CD4-positive, alpha-beta T cell treated with Interleukin-2 at 100 ng/mL for 4 hours (primary cell): Measurements from ENCODE around the gene KCNAB2.

ENCODE experiments used
- DNase-seq: peaks from one replicate; pipeline ENCODE4 v3.0.0-alpha.2; 2020; ENCODE audit warnings: low spot score

The KCNAB2 gene

GRCh38 chr1:6109688-6110087, 64.0 kb downstream of the KCNAB2 start:
- DNase-seq: no peak

DNA sequence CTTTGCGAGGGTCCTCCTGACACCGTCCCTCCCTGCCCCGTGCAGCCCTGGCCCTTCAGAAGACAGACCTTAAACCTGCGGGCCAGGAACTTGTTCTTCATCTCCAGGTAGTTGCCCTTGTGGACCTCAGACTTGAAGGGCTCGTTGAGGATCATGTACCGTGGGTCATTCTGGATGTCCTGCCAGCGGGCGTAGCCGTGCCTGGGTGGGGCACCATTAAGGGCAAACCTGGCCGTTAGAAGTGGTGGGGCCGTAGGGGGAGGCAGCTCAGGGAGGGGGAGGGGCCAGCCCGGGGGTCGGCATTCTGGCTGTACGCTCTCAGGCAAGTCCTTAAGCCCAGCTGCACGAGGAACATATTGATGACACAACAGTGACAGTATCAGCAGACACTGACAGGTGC, 64.6 kb downstream of the KCNAB2 start:
- DNase-seq: no peak

DNA sequence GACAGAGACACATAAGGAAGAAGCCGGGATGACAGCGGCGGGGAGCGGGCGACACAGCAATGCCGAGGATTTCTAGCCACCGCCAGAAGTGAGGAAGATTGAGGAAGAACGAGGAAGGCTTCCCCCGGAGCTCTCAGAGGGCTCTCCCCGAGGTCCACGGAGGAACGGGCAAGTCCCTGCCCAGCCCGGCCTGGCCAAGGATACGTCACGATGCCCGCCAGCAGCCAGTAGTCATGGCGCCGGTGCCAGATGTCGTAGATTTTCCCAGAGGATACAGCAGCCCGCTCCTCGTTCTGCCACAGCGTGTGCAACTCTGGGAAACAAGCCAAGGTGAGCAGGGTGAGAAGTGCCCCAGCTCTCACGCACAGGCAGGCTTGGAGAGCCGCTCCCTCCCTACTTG, 65.9 kb downstream of the KCNAB2 start:
- DNase-seq: no peak

DNA sequence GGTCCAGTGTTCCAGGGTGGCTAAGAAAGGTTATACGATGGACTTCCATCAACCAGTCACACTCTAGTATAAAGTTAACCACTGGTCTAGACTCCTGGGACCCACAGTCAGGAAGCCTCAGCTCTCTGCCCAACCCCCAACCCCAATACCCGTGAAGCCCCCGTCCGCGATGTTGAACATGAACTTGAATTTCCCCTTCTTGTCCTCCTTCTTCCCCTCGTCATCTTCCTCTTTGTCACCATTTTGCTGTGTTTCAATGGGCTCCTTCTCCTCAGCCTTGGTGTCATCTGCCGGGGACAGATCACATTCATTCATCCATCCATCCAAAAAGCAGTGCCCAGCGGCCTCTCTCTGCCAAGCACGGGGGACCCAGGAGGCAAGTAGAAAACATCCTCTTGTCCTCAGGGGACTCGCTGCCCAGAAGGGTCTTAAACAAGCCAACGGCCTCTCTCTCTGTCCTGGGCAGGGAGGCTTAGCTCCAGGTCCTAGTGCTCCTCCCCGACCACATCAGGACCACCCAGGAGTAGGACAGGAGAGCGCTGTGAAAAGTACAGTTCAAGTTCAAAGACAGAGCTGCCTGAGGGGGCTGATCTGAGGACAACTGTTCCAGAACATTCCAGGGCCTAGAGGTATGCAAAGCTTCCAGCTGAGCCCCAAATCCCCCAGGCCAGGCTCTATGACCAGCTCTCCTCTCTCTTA, 66.5 kb downstream of the KCNAB2 start:
- DNase-seq: no peak

DNA sequence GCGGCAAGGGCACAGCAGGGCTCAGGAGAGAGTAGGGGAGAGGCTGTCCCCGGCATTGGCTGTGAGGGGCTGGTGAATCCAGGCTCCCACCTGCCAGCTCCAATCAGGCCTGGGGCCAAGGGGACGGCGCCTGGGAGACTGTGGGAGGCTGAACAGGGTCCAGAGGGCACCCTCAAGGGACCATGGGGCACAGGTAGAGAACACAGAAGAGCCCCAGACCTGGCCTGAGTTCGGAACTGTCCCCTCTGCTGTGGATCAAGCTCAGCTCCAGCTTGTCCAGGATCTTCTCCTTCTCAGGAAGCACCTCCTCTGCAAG, 67.0 kb downstream of the KCNAB2 start:
- DNase-seq: no peak

- no peak for DNase-seq
Measured at GRCh38 chr1:6113116-6113515, 67.4 kb downstream of the KCNAB2 start.

DNA sequence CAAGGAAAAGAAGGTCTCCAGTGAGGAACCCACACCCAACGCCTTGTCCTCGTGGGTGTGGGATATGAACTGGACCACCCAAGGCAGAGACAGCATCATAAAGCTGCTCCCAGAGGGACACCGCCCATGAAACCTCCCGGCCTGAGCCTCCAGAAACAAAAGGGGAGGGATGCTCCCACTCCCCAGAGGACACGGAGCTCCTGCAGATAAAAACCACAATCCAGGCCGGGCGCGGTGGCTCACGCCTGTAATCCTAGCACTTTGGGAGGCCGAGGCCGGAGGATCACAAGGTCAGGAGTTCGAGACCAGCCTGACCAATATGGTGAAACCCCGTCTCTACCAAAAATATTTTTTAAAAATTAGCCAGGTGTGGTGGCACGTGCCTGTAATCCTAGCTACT, 68.1 kb downstream of the KCNAB2 start:
- no peak for DNase-seq

DNA sequence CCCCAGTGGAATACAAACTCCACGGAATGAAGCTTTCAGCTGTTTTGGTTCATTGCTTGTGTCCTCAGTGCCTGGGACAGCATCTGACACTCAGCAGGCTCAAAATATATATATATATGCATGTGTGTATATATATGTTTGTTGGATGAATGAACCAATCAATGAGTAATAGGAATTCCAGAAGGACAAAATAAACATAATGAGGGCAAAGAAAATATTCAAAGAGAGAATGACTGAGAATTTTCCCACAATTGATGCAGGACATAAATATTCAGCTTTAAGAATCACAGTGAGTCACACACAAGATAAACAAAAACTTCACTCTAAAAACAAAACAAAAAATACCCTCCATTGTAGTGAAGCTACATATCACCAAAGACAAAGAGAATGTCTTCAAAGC, 70.4 kb downstream of the KCNAB2 start:
- DNase-seq: no peak

GRCh38 chr1:6117064-6117463, 71.4 kb downstream of the KCNAB2 start:
- no peak for DNase-seq

- DNase-seq: no peak
Measured at GRCh38 chr1:6117624-6118023, 71.9 kb downstream of the KCNAB2 start.

- DNase-seq: no peak
Measured at GRCh38 chr1:6118415-6118814, 72.7 kb downstream of the KCNAB2 start.

DNA sequence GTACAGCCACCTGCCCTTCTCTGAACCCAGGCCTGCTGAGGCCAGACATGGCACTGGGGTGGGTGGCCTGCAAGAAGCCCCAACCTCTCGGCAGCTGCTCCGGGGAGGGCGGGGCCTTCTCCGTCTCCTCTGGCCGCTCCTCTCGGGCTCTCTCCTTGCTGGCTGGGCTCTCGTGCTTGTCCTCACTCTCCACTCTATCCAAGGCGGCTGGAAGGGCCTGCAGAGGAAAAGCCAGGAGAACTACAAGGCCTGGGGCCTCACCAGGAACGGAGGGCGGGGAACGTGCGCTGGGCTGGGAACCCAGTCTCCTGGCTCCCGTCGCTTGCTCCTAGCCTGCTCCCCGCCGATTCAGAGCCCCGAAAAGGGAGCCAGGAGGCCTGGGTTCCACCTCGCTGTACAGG, 75.3 kb downstream of the KCNAB2 start:
- DNase-seq: no peak

DNA sequence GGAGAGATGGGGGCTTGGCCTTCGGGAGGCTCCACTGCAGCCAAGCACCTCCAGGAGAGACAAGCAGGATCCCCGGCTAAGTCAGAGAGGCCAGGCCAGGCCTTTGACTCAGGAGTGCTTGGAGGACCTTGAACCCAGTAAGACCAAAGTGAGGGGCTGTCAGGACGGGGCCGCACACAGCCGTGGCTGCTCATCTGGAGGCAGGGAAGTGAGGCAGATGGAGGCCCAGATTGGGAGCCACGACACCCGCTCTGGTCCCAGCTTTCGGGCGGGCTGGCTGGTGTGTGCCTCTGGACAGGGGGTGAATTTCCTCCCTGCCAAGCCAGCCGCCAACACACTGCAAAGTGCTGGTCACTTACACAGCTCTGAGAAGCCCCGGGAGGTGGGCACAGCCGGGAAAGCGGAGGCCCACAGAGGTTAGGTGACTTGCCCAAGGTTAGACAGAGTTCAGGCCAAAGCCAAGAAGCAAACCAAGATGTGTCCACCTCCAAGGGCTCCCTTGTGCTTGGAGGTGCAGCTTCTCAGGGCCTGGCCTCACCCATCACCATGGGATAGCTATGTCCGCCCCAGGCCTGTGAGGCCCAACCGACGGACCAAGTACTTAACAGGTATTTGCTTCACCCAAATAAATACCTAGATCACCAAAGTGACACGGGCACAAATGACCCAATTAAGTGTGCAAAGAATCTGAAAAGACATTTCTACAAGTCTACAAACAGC, 76.1 kb downstream of the KCNAB2 start:
- no peak for DNase-seq

GRCh38 chr1:6123083-6123482, 77.4 kb downstream of the KCNAB2 start:
- no peak for DNase-seq

DNA sequence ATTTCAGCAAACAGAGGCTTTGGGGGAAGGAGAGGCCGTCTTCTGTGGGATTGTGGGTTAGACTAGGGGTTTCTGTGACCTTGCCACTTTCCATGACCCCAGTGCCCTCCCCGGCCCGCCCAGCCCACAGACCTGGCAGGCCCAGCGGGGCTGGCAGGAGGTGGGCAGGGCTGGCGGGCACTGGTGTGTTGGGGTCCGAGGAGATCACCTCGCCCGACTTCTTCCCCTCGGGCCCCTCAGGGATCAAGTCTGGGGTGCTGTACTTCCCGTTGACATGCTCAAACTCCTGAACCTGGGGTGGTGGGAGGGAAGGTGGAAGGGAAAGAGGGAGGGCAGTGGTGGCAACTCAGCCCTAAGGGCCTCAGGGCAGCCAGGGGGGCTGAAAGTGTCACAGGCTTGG, 78.1 kb downstream of the KCNAB2 start:
- DNase-seq: no peak

DNA sequence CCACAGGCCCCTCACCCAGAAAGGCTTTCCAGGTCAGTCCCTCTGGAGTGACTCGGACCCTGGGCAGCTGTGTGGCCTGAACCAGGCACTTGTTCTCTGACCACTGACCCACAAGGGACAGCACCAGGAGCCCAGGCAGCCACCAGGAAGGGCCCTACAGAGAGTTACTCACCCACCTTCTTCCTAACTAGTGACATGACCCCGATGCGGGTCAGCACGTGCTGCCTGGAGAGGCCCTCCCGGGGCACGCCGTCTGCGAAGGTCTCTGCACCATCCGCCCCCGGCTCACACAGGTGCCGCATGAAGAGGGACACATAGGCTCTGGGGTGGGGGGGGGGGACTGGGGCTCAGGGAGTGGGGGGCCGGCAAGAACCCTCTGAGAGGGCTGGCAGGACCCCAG, 78.7 kb downstream of the KCNAB2 start:
- DNase-seq: no peak

DNA sequence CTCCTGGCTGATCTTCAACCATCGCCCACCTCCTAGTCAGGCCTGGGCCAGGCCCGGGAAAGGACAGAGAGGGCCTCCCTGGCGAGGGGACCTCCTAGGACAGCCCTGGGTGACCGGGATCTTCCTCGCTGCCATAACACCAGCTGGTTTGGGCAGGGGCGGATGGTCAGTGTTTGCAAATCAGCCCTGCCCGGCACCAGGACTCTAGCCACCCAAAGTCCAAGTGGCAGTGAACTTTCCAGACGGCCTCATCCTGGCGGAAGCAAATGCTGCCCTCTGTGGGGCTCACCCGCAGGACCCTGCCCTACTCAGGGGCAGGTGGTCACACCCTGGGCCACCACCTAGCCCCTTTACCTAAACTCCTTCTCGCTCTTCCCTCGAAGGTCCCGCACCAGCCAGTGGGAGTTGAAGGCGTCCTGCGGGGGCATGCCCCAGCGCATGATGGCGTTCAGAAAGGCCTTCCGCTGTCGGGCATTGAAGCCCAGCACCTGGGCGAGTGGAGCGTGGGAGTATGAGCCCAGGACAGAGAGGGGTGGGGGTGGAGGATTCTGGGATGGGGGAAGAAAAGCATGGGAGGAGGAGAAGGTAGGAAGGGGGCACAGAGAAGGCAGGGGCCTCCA, 79.2 kb downstream of the KCNAB2 start:
- DNase-seq: no peak

GRCh38 chr1:6125366-6125765, 79.7 kb downstream of the KCNAB2 start:
- DNase-seq: no peak

GRCh38 chr1:6126028-6126427, 80.3 kb downstream of the KCNAB2 start:
- DNase-seq: no peak

DNA sequence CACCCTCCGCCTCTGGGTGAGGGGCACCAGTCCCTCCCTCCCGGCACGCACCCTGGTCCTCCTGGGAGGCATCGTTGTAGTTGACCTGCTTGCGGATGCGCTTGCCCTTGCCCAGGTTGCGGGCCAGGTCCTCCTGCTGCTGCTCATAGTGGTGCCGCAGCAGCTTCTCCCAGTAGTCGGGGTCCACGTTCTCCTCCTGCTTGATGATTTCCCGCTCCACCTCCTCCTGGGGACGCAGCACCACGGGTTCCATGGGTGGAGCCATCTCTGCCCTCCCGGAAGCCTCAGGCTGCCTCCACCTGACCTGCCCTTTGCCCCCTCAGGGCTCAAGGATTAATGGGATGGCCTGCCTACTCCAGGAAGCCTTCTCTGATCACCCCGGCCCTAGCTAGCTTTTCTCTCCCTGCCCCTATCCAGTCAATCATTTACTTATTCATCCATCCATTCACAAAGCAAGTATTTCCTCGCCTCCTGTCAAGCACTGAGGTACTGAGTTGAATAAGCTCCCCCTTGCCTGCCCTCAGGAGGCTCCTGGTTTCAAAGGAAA, 80.9 kb downstream of the KCNAB2 start:
- DNase-seq: no peak

DNA sequence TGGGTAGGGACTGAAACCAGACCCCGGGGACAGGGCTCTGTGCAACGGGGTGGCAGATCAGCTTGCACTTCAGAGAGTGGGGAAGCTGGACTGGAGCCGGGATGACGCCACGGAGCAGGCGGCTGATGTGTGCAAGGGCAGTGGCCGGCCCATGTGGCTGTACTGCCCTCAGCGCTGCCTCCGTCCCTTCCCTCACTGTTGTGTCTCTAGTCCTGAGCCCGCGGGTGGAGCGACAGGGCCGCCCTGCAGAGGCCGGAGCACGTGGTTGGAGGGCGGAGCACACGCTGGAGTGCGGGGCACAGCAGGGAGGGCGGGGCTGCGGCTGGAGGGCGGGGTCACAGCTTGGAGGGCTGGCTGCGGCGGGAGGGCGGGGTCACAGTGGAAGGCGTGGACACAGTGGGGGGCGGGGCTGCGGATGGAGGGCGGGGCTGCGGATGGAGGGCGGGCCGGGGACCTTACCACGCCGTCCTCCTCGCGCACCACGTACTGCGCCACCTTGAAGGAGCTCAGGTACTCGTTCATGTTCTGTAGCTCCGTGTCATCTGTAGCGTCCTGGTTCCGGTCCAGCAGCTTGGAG, 82.0 kb downstream of the KCNAB2 start:
- peak; percentile 68 for DNase-seq

DNA sequence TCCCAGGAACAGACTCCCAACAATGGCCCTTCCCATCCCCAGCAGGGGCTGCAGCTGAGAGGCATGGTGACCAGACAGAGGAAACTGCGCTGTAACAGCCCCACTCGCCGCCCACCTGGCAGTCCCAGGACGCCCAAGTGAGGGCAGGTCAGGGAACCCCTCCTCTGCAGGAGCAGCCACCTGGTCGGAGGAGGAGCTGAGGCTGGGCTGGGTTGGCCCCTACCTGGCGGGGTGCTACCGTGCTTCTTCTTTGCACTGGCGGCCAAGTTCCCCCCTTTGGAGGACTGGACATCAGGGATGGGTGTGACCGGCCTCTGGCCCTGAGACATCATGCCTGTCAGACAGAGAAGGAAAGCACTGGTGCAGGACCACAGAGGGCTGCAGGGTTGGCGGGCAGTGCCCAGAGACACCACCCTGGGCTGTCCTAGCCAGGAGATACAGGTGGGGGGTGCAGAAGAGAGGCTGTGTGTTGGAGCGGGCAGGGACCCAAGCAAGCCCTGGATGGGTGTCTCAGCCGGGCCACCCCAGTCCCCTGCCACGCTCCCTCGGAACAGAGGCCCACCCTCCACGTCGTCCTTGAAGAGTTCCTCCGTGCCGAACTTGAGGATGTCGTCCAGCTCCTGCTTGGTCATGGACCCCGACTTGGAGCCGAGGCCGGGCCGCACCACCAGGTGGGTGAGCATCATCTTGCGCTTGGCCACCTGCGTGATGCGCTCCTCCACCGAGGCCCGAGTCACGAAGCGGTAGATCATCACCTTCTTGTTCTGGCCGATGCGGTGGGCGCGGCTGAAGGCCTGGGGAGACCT, 82.8 kb downstream of the KCNAB2 start:
- no peak for DNase-seq
